Epithelial cell of esophagus (primary cell): ENCODE results near the gene SEPSECS.
A peak's percentile ranks its signal among the peaks of the same experiment; 100 is the strongest.

Experiments used
- DNase-seq: peaks from one replicate; pipeline ENCODE4 v3.0.0; 2010; ENCODE audit warnings: low read depth
- H3K4me3 ChIP-seq: 2 replicates; pipeline ENCODE4 v1.5.1; 2011; ENCODE audit warnings: mild to moderate bottlenecking, low read length, control low read depth
- TF ChIP-seq, protein P1 (sequence below): IDR thresholded peaks from 2 replicates; pipeline ENCODE4 v1.5.1; 2011; ENCODE audit warnings: low read depth, mild to moderate bottlenecking, low read length, control low read depth, inconsistent platforms; ENCODE audit not compliant: insufficient read depth; ENCODE audit errors: missing control alignments

SEPSECS gene

DNA sequence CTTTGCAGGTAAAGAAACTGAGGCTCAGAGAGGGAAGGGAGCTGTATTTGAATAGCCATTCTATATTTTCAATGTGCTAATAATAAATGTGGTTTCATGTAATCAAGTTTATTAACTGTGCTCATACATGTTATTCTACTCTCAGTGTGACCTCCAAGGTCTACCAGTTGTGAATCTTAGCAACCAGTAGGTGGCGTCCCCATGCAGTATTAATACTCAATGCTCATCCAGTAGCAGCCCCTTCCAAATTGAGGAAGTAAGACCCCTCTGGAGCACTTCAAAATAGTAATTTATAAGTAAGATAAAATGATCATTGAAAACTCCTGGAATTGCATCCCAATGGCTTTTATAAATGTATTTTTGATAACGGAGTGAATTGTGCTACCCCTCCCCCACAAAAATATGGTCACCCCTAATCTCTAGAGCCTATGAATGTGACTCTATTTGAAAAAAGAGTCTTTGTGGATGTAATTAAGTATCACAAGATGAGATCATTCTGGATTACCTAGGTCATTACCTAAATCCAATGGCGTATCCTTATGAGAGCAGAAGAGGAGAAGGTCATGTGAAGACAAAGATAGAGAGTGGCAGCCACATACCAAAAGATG, 20.4 kb upstream of the SEPSECS start:
- TF ChIP-seq, protein P1, sequence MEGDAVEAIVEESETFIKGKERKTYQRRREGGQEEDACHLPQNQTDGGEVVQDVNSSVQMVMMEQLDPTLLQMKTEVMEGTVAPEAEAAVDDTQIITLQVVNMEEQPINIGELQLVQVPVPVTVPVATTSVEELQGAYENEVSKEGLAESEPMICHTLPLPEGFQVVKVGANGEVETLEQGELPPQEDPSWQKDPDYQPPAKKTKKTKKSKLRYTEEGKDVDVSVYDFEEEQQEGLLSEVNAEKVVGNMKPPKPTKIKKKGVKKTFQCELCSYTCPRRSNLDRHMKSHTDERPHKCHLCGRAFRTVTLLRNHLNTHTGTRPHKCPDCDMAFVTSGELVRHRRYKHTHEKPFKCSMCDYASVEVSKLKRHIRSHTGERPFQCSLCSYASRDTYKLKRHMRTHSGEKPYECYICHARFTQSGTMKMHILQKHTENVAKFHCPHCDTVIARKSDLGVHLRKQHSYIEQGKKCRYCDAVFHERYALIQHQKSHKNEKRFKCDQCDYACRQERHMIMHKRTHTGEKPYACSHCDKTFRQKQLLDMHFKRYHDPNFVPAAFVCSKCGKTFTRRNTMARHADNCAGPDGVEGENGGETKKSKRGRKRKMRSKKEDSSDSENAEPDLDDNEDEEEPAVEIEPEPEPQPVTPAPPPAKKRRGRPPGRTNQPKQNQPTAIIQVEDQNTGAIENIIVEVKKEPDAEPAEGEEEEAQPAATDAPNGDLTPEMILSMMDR = peak; percentile 82

DNA sequence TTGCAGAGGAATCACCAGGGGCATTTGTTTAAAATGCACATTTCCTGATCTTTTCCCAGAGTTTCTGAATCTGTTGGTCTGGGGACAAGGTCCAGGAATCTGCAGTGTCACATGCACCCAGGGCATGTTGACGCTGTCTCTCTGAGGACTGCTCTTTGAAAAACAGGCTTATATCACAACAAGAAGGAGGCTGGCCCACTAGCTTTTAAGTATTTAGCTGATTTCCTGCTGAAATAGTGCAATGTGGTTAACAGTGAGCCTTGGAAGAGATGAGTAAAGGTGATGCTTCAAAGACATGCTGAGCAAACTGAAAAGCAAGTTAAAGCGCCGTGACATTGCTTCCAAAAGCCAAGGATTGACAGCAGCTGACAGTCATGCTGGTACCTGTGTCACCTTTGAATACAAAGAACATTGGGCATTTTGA, 18.6 kb upstream of the SEPSECS start:
- TF ChIP-seq, protein P1 = no peak
- H3K4me3 ChIP-seq = no peak overlapping the region
- no peak for DNase-seq

More for the DNA sequence above, 20.4 kb upstream of the SEPSECS start:
- DNase-seq = peak; percentile 67
- H3K4me3 ChIP-seq = no peak overlapping the region

DNA sequence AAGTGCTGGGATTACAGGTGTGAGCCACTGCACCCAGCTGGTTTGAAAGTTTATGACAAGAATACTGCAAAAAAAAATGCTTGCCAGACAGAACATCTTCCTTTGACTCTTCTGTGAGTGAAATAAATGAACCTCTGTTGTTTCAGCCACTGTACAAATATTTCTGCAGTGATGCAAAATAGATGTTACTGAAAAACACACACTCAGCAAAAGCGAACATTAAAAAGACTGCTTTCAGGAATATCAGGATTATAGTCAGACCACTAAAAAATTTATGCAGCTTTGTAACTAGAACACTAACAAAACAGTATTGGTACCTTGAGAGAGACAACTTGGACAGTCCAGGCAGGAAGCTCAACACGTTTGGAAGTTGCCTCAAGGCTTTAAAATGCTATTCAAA, 16.9 kb upstream of the SEPSECS start:
- TF ChIP-seq, protein P1 = no peak
- DNase-seq = no peak
- H3K4me3 ChIP-seq = no peak overlapping the region

DNA sequence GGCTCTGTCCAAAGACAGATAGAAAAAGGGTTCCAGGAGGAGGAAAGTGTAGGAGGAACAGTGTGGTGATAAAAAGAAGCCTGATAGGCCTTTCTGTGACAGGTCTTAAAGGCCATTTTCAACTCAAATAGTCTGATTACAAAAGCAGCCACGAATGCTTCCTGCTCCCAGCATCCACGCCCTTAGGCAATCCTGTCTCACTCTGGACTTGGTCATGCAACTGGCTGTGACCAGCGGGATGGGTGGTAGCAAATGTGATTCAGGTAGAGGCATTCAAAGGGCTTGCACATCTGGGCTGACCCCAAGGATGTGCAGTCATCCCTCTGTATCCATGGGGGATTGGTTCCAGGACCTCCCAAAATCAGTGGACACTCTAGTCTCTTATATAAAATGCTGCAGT, 14.4 kb upstream of the SEPSECS start:
- peak; percentile 88 for DNase-seq
- H3K4me3 ChIP-seq = no peak overlapping the region
- TF ChIP-seq, protein P1 = no peak

- no peak overlapping the region for H3K4me3 ChIP-seq
- TF ChIP-seq, protein P1 = no peak
- peak; percentile 98 for DNase-seq
Measured at GRCh38 chr4:25172961-25173915, 13.0 kb upstream of the SEPSECS start.

GRCh38 chr4:25171201-25171865, 11.1 kb upstream of the SEPSECS start:
- no peak overlapping the region for H3K4me3 ChIP-seq
- no peak for DNase-seq
- TF ChIP-seq, protein P1 = no peak
